Stimulated activated CD8-positive, alpha-beta memory T cell treated with anti-CD3 and anti-CD28 coated beads, Interleukin-12 subunit alpha, Interleukin-12 subunit beta, amount 100 ng/mL, for 4 hours (primary cell): Measurements from ENCODE around the gene LRMDA.

Source experiments
- DNase-seq: peaks from one replicate; pipeline ENCODE4 v3.0.0-alpha.2; 2020; ENCODE audit warnings: low read depth

Gene LRMDA

DNA sequence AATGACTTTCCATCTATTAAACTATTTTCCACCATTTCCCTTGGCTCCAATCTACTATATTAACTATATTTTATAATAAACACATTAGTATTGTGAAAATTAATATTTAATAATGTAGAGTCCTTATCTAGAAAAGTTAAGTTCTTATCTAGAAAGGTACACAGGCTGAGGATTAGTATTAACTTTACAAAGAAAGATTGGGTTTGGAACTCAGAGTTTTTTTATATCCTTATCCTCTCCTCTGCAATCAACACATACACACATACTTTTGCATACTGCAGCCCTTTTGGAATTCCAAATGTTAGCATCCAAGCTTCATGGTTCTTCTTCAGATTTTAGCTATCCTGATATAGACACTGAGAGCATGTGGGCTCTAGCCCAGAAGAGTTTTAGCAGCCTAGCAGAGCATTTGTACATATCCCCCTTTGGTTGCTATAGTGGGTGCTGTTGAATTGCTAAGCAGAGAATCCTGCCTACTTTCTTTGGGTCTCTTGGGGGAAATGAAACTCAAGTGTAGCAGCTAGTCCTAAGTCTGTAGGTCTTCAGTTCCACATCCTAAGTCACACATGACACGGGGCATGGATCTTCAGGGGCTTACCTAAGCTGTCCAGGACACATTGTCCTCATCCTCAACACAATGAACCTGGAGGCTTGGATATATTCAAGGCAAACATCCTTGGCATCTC lies 874.6 kb downstream of the LRMDA start:
- no peak for DNase-seq

DNA sequence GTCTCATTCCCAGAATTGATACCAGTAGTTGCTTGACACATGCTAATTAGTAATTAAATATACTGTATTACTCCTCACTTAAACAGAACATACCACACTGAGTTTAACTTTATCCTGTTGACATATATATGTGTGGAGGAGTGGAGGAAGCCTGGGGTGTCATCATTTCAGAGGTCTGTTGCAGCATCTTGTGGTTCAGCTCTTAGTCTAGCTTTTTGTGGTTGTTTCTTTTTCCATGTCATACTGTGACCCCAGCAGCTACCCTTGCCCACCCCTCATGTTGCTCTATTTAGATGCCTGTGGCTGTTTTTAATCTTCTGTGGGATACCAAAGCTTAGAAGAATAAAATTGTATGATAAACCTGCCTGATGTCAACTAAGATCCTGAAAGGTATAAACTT lies 875.4 kb downstream of the LRMDA start:
- DNase-seq: no peak

DNA sequence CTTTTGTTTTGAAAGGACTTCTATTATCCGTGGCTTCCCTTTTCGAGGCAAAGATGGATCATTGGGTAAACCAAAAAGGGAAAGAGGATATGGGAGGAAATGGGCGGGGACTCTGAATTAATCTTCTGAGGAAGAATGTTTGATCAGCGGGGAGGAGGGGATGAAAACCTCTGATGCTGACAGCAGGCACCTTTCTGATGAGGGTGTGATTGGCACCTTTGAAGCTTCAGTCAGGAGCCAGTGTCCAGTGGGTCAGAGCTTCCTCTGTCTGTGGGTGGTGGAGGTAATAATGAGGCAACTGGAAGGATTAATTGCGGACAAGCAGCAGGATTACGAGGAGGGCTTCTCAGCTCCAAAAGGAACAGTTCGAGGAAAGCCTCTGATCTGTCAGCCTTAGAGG lies 877.6 kb downstream of the LRMDA start:
- DNase-seq: no peak

DNA sequence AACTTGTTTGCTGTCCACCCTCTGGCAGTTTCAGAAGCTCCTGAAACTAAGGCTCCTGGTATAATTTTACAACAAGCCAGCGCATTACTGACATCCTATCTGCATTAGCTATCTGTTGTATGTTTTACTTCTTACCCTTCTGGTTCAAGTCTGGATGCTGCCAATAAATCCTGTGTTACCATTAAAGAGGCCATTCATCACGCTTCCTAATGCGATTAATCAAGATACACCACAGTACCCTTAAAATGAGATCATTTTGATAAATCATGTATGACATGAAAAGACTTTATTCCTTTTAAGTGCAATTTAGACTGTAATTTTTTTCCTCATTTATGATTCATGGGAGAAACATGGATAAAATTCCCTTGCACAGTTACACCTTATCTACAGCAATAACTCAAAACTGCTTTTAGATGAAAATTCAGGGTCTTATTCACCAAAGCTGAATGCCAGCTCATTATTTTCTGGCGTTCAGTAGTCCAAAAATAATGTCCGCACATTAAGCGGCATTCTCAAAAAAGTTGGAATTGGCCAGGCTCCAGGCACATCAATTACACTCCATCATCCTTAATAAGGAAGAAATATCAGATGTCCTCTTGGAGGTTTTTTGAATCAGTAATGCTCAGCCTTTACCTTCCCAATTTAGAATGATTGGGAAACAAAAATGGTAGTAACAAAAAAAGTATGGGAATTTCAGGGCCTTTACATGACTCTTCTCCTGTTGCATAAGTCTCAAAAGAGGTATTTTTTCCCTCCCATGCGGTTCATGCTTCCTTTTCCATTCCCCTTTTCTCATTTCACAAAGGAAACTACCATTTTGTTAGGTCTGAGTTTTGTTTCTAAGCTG lies 878.5 kb downstream of the LRMDA start:
- DNase-seq: no peak

GRCh38 chr10:76310588-76311080 lies 879.2 kb downstream of the LRMDA start:
- DNase-seq: no peak

DNA sequence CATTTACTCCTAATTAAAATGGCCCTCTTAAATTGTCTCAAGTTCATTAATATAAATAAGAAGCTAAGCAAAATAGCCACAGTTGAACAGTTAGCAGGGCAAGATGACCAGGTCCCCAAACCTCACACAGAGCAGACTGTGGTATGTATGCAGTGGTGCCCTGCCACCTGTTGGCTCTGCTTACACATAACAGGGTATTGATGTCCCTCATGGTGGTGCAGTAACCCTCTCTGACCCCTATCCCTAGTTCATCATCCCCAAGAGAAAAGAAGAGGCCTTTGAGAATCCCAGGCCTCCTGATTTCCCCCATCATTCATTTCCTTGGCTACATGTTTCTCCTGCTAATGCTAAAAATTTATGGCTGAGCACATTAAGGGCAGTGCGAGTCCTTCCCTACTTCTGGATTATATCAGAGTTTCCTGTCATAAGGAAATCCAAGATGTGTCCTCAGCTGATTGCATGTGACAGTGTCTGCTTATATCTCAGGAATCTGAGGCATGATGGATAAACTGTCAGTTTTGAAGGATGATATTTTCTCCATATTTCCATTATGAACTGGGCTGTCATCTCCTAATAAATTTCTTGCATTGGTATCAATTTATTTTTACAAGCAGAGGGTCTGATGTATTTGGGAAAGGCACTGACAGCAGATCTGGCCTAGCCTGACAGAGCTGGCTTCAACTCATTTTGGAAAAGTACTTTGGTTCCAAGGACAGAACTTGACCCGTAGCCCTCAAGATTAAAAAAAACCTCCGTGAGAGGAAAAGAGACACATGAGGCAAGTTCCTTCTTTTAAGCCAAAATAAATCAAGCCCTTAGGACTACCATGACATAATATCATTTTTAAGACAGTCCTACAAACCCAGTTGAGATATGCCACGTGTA lies 880.6 kb downstream of the LRMDA start:
- DNase-seq: no peak

DNA sequence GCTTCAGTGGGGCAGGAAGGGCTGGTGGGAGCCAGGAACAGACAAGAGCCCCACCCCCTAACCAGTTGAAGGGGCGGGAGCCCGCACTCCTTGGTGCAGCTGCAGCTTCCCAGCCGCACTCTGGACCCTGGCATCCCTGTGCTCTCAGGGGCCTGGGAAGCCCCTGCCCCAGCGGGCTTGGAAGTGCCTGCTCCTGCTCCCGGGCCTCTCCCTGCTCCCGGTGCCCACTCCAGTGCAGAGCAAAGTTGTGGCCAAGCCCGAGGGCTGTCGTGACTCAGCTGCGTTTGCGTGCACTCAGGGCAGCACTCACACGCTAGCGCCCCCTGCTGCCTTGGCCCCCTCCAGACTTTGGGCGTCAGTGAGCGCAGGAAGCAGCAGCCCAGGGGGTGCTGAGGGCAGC lies 883.8 kb downstream of the LRMDA start:
- no peak for DNase-seq

GRCh38 chr10:76316234-76316633 lies 884.8 kb downstream of the LRMDA start:
- DNase-seq: no peak

DNA sequence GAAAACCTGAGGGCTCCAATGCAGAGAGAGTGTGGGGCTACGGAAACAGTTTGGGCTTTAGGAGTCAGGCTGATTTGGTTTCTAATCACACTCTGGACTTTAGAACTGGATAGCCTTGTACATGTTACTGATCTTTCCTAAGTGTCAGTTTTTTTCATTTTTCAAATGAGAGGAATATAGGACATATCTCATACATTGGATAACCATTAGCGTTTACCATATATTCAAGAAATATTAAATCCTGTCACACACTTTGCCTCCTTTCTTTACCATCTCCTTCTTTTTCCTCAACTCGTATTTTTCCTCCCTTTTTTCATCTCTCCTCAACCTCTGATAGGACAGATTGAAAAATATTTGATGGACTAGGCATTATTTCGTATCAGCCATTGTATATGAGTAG lies 885.7 kb downstream of the LRMDA start:
- no peak for DNase-seq

DNA sequence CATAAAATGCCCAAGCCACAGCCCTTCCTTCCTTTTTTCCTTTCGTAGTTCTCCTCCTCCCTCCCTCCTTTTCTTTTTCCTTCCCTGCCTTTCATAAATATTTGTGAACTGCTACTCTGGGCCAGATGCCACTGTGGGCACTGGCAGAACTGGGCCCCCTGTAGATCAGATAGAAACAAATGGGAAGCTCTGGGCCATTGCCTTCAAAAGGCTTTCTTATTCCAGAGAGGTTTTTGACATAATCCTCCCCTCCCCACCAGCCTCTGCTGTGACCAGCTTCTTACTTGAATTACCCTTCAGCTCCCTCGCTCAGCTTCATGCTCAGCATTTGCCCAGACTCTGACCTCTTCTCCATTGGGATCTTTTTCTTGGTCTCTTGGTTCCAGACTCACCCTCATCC lies 886.8 kb downstream of the LRMDA start:
- DNase-seq: no peak

DNA sequence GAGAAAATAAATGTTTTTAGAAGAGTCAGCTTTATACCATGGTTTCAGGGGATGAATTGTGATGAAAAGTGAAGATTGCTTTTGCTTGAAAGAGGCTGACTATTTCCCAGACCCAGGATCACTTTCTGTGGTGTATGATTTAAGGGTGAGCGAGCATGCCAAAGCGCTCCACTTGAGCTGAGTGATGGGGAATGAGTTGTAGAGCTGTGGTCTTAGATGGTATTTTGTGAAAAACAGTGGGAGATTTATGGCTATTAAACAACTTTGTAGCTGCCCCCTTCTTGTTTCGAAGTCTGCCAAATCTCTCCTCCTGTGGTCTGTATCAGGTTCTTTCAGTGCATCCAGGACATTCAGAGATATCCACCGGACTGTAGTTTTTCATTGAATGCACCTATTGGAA lies 888.2 kb downstream of the LRMDA start:
- no peak for DNase-seq

- no peak for DNase-seq
Measured at GRCh38 chr10:76324283-76324682, 892.9 kb downstream of the LRMDA start.

DNA sequence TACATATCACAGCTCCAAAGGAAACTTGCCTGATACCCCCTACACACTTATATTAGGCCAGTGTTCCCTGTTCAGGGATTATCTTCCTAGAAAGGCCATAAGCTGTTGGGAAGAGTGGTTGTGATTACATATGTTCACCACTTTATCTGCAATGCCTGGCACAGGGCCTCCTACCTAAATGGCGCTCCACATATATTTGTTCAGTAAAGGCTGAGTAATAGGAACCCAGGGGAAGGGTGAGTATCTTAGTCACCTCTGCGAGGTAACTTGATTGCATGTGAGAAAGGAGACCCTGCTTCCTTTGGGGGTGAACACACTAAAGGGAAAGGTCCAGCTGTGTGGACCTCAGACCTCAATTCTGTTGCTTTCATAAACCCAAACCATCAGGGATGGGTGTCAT lies 896.0 kb downstream of the LRMDA start:
- DNase-seq: no peak

DNA sequence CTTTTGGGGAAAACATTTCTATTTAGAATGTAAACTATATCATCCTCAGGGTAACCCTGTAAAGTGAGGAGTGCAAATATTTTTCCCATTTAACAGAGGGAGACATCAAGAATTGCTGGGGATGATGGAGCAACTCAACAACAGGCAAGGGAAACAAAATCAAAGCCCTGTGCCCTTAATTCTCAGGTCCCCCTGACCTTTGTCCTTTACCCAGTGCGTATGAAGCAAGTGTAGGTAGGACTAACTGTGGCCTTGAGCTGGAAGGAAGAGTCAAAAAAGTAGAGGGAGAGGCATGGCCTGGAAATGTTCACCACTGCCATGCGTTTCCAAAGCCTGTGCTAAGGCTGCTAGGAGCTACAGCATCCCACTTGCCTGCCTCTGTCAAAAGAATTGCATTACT lies 896.9 kb downstream of the LRMDA start:
- DNase-seq: no peak

DNA sequence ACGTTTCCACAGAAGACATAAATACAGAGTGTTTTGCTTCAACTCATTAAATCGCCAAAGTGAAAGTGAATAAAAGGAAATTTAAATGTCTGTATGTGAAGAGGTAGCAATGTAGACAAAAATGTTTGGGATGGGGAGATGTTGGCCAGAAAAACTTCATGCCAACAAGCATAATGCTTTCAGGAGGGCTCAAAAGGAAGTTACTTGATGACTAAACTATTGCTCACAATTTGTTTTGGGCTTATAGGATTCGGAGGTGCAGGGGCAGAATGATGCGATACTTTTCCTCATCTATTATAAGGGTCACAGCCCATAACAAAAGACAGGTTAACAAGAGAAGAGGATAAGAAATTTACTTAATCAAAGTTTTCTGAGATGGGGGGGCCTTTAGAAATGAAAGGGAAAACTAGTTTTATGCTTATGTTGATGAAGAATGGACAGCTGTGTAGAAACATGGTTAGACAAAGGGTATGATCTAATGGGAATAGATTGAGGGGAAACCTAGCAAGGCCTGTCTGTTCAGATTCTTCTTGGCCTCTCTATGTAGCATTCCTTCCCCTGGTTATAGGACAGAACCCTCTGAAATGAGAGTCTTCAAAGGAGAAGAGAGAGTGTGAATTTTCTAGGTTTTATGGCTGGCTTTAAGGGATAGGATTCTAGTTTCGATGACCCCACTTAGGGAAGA lies 898.6 kb downstream of the LRMDA start:
- DNase-seq: no peak

DNA sequence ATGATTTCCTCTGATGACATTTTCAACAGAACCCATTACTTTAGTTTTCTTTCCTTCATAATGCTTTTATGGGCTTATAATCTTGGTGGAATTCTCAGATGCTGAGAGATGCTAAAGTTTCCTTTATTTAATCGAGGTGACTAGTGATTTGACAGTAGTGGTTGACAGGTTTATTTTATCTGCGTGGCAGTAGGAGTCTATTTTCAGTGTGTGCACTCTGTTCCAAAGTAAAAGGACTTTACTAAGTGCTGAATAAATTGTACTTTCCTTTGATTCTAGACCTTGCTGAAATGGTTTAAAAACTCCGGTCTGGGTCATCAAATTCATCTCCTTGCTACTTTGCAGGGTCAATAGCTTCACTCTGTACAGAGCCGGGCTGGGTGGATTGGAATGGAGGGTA lies 900.3 kb downstream of the LRMDA start:
- DNase-seq: no peak

DNA sequence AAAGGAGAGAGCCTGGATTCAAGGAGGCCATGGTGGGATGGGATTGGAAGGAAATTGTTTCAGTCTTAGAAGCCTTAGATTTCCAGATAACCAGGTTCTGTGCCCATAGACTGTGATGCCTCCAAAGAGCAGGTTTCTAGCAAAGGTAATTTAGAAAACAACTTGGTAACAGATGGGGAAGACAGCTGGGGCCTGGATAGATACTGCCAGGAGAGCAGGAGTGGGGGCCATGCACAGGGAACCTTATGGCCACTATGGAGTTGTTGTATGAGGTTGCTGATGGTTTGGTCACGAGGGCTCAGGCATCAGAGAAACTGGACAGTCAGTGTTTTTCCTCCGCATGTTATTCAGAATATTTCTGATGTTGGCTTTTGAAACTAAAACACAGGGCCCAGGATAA lies 901.9 kb downstream of the LRMDA start:
- no peak for DNase-seq

- no peak for DNase-seq
Measured at GRCh38 chr10:76333796-76334195, 902.4 kb downstream of the LRMDA start.

DNA sequence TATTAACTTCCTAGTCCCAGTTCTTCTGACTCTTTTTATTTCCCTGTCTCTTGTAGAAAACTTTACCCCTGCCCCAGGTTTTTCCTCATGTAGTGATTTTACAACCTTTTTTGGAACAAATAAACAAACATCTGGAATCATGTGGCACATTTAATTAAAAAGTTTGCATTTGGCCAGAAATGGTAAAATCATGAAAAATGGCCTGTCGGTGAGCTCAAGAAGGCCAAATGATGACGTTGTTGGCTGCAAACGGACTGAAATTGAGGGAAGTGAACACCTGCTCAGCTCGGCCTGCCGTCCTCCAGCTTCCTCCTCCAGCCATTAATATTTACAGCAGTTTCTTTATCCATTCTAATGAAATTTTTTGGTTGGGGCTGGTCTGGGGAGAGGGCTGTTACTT lies 902.8 kb downstream of the LRMDA start:
- no peak for DNase-seq

DNA sequence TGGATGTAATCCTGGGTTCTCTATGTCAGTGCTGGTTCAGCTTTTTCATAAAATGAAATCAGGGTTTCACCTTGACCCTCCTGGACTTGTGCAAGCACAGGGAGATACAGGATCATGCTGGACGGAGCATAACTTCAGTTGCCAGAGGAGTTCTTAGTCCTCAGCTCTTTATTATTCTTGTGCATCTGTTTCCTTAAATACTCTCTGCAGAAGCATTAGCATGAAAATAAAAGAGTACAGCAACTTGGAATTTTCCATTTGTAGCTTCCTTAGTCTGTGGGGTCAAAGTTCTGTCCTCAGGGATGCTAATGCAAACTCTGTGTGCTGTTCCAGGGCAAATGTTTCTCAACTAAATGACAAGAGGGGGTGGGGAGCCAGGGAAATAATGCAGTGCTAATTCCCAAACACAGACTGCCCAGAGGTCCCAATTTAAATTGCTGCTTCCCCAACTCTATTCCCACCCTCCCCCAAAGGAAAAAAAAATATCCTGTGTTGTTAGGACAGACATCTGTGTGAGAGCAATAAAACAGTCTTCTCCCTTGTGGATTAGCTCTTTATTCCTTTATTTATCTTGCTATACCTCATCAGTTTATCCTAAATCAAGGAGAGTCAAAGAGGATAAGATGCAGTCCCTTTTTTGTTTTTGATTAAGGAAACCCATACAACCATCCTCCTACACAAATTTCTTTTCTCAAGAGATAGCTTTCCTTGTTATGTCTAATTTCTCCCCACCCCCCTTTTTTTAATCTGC lies 905.0 kb downstream of the LRMDA start:
- DNase-seq: no peak

DNA sequence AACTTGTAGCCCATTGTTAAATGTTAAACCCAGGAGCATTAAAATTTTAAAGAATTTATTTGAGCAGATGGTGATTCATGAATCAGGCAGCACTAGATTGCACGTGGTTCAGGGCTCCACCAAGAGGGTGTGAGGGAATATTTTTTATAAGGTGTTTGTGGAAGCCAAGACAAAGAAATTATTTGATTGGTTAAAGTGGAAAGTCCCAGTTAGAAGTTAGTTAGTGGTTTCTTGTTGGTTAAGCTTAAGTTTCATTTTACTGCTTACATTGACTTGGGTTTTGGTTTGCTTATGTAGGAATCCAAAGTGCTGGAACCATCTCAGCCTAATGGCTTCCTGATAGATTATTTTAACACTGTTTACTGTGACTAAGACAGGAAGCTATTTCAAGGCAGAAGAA lies 906.2 kb downstream of the LRMDA start:
- DNase-seq: no peak
